A549 treated with AZD2906 at 1 μM for 4 hours (cell line): ENCODE data around the gene BCL11B. TPM values are rescaled to one million over a fixed set of nuclear protein-coding genes. Genes with fewer than 3 reads are reported as not detected.

Experiments used
- total RNA-seq: library from RNA; stranded (reverse); fragments of 200-300 nt; extraction: Qiagen RNA extraction; gene quantifications from 5 replicates; pipeline ENCODE4 v1.2.3, GENCODE V29; 2022

The BCL11B gene
- total RNA-seq = 0.23 to 0.34 TPM (median 0.26 TPM) in 5 replicates

GRCh38 chr14:99271951-99272631 is at the start of gene BCL11B:
BCL11B (minus strand) TSS chr14:99272197; CDS start chr14:99271218, 979 bp downstream.

Other genes with a start within 250 kb of the BCL11B start
- 40.5 to 53.2 TPM (median 45.1 TPM) in 5 replicates for gene SETD3, start 208.7 kb upstream of the BCL11B start, total RNA-seq
- gene CCNK, start 209.2 kb upstream of the BCL11B start, total RNA-seq = 46.4 to 57.9 TPM (median 48.2 TPM) in 5 replicates